SH-SY5Y (cell line): ENCODE results near the gene RETREG2.

Experiments used
- GATA2 ChIP-seq: IDR thresholded peaks from 2 replicates; pipeline ENCODE4 v1.6.1; 2011; ENCODE audit warnings: mild to moderate bottlenecking, low read depth, low read length
- GATA3 ChIP-seq: IDR thresholded peaks from 2 replicates; pipeline ENCODE4 v1.6.1; 2011; ENCODE audit warnings: low read depth, mild to moderate bottlenecking, low read length, moderate library complexity

Gene RETREG2

GRCh38 chr2:219177552-219178376, at the start of gene RETREG2:
Gene RETREG2 (plus strand): TSS chr2:219178275. CDS start chr2:219178353, 78 bp downstream.
- TF ChIP-seq GATA2 (no peak; the same call in 1 of the 2 replicates), GATA3 (no peak)

GRCh38 chr2:219128396-219128795, 49.7 kb upstream of the RETREG2 start:
- no peak for TF ChIP-seq GATA2
- TF ChIP-seq GATA3: no peak

- TF ChIP-seq GATA3 (no peak), GATA2 (no peak)
These were observed 48.5 kb upstream of the RETREG2 start for GRCh38 chr2:219129589-219129988.

- TF ChIP-seq GATA2: no peak
- no peak for TF ChIP-seq GATA3
These were observed 46.7 kb upstream of the RETREG2 start for GRCh38 chr2:219131327-219131726.

GRCh38 chr2:219131744-219132143, 46.3 kb upstream of the RETREG2 start:
- TF ChIP-seq GATA3 (no peak), GATA2 (no peak)

- no peak for TF ChIP-seq GATA3
- no peak for TF ChIP-seq GATA2
These were observed 44.1 kb upstream of the RETREG2 start for GRCh38 chr2:219133976-219134375.

- TF ChIP-seq GATA2: no peak
- no peak for TF ChIP-seq GATA3
These were observed 37.4 kb upstream of the RETREG2 start for GRCh38 chr2:219140722-219141121.

- TF ChIP-seq GATA3: no peak
- no peak for TF ChIP-seq GATA2
These were observed 35.7 kb upstream of the RETREG2 start for GRCh38 chr2:219142329-219142728.

GRCh38 chr2:219149667-219150066, 28.4 kb upstream of the RETREG2 start:
- TF ChIP-seq GATA3 (no peak), GATA2 (no peak)

- TF ChIP-seq GATA3 (no peak), GATA2 (no peak)
These were observed 22.9 kb upstream of the RETREG2 start for GRCh38 chr2:219155054-219155644.

GRCh38 chr2:219157396-219157795, 20.7 kb upstream of the RETREG2 start:
- TF ChIP-seq GATA3 (no peak), GATA2 (no peak)

- TF ChIP-seq GATA3 (no peak), GATA2 (no peak)
These were observed 20.1 kb upstream of the RETREG2 start for GRCh38 chr2:219158025-219158424.

- no peak for TF ChIP-seq GATA3
- no peak for TF ChIP-seq GATA2
These were observed 19.5 kb upstream of the RETREG2 start for GRCh38 chr2:219158586-219158985.

- TF ChIP-seq GATA2 (no peak), GATA3 (no peak)
These were observed 18.3 kb upstream of the RETREG2 start for GRCh38 chr2:219159771-219160185.
